Measurements from ENCODE around the gene GHR.

GHR gene

DNA sequence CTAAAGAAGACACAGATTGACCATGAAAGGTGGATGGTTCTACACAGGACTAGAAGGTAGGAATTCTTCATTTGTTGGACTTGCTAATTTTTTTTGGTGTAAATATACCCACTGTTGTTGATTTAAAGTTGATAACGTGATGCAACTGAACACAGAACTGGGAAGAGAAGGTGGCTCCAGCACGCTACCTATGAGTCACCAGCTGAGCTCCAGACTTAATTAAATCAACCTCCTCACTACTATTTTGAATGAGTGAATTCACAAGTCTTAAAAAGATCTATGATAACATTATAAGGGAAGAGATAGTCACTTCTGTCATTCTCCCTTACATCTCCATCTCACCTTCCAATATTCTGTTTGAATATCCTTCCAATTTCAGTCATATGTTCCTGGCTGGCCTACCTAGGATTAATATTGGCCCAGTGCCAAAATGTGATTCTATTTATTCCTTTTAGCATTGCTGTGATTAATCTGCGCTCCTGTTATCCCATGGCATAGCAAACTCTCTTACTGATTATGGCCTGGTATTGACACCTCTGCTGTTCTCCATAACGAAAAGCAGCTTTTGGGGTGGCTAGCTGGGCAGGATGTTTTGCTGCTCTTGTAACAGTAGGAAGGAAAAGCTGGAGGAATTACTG, 197.5 kb downstream of the GHR start:
- Mint-ChIP-seq H3K27me3 (peaks cover 10% of the 10 kb centered on the region), H3K27ac (no peak overlapping the region), H3K36me3 (no peaks in the 10 kb centered on the region), H3K4me3 (no peak overlapping the region), H3K4me1 (no peaks in the 10 kb centered on the region), H3K9me3 (no peaks in the 10 kb centered on the region)

DNA sequence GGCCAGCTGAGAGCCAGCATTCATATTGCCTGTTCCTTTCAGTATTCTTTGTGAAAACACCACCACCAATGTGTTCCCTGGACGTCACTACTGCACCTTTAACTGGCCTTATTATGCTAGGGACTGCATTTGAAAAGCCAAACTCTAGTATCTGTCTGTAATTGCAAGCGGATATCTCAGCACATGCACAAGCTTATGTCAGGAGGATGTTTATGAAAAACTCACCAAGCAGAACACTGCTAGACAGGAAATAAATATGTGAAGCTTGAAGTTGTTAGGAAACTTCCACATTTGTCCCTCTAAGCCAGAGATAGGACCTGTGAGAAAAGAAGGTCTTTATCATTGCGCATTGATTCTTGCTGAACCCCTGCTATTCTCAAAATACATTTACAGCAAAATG, 198.0 kb downstream of the GHR start:
- no peaks in the 10 kb centered on the region for H3K4me1 Mint-ChIP-seq
- H3K27me3 Mint-ChIP-seq: peaks cover 6% of the 10 kb centered on the region
- H3K36me3 Mint-ChIP-seq: no peaks in the 10 kb centered on the region
- no peaks in the 10 kb centered on the region for H3K9me3 Mint-ChIP-seq
- H3K27ac Mint-ChIP-seq: no peak overlapping the region
- no peak overlapping the region for H3K4me3 Mint-ChIP-seq

- Mint-ChIP-seq H3K27ac (no peak overlapping the region), H3K27me3 (peaks cover 3% of the 10 kb centered on the region), H3K9me3 (no peaks in the 10 kb centered on the region), H3K4me1 (no peaks in the 10 kb centered on the region), H3K4me3 (no peak overlapping the region), H3K36me3 (no peaks in the 10 kb centered on the region)
Observed at GRCh38 chr5:42621662-42622061, 198.4 kb downstream of the GHR start.

GRCh38 chr5:42624912-42625311, 201.7 kb downstream of the GHR start:
- Mint-ChIP-seq H3K4me1 (no peaks in the 10 kb centered on the region), H3K27ac (no peak overlapping the region), H3K27me3 (peaks cover 2% of the 10 kb centered on the region), H3K36me3 (no peaks in the 10 kb centered on the region), H3K4me3 (no peak overlapping the region), H3K9me3 (no peaks in the 10 kb centered on the region)

DNA sequence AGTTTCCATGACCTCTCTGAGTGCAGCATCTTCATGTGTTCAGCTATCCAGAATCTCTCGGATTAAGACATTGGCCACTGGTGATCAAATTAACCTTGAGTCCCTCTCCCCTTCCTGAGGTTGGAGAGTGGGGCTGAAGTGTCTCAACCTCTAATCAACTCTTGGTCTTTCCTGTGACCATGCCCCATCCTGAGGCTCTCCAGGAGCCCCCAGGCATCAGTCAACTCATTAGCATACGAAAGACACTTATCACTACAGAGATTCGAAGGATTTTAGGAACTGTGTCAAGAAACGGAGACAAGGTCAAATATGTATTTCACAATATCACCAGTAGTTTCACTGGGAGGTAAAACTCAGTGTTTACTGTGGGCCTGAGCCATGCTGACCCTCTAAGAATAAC, 203.2 kb downstream of the GHR start:
- Mint-ChIP-seq H3K27me3 (peaks cover 3% of the 10 kb centered on the region), H3K27ac (no peak overlapping the region), H3K4me3 (no peak overlapping the region), H3K4me1 (no peaks in the 10 kb centered on the region), H3K9me3 (no peaks in the 10 kb centered on the region), H3K36me3 (no peaks in the 10 kb centered on the region)

DNA sequence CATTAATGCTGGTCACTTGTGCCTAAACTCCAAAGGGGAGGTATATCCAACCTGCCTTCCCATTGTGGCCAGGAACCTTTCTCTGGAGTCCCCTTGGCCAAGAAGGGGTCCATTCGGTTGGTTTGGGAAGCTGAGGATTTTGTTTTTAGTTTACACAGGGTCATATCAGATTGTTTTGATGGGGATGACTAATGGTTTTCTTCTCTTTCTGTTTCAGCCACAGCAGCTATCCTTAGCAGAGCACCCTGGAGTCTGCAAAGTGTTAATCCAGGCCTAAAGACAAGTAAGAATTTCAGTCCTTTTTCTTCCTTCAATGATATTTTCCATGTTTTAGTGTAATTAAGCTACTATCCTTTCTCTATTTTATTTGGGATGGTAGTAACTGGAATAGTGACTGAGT, 205.6 kb downstream of the GHR start:
- H3K27me3 Mint-ChIP-seq: peaks cover 3% of the 10 kb centered on the region
- no peak overlapping the region for H3K27ac Mint-ChIP-seq
- H3K4me3 Mint-ChIP-seq: no peak overlapping the region
- no peaks in the 10 kb centered on the region for H3K9me3 Mint-ChIP-seq
- no peaks in the 10 kb centered on the region for H3K36me3 Mint-ChIP-seq
- no peaks in the 10 kb centered on the region for H3K4me1 Mint-ChIP-seq

DNA sequence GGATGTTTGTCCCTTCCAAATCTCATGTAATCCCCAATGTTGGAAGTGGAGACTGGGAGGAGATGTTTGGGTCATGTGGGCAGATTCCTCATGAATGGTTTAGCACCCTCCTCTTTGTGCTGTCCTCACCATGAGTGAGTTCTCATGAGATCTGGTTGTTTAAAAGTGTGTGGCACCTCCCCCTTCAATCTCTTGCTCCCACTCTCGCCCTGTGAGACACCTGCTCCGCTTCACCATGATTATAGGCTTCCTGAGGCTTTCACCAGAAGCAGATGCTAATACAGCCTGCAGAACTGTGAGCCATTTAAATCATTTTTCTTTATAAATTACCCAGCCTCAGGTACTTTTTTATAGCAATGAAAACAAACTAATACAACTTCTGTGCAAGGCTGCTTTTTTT, 206.0 kb downstream of the GHR start:
- Mint-ChIP-seq H3K4me1 (no peaks in the 10 kb centered on the region), H3K4me3 (no peak overlapping the region), H3K27ac (no peak overlapping the region), H3K27me3 (peaks cover 3% of the 10 kb centered on the region), H3K36me3 (no peaks in the 10 kb centered on the region), H3K9me3 (no peaks in the 10 kb centered on the region)

DNA sequence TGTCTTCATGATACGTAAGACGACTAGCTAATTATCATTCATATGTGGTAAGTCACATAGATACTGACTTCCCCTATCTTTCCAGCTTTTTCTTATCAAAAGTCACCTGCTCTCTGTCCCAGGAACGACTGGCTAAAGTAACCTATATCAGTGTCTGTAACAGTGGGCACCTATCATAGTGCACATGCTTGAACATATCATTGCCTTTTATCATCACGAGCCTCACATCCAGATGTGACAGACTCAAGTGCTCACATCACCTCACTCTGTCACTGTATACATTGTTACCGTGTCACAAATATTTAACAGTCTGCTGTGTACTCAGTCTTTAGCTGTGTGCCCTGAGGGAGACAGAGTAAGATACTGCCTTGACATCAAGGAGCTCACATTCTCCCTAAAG, 208.0 kb downstream of the GHR start:
- H3K4me3 Mint-ChIP-seq: no peak overlapping the region
- no peaks in the 10 kb centered on the region for H3K4me1 Mint-ChIP-seq

GRCh38 chr5:42632354-42632900, 209.2 kb downstream of the GHR start:
- H3K4me1 Mint-ChIP-seq: no peaks in the 10 kb centered on the region
- H3K9me3 Mint-ChIP-seq: no peaks in the 10 kb centered on the region
- no peak overlapping the region for H3K27ac Mint-ChIP-seq
- H3K27me3 Mint-ChIP-seq: peaks cover 1% of the 10 kb centered on the region
- no peak overlapping the region for H3K4me3 Mint-ChIP-seq
- H3K36me3 Mint-ChIP-seq: no peaks in the 10 kb centered on the region

More for the DNA sequence above, 208.0 kb downstream of the GHR start:
- no peaks in the 10 kb centered on the region for H3K36me3 Mint-ChIP-seq
- peaks cover 1% of the 10 kb centered on the region for H3K27me3 Mint-ChIP-seq
- no peaks in the 10 kb centered on the region for H3K9me3 Mint-ChIP-seq
- no peak overlapping the region for H3K27ac Mint-ChIP-seq

- Mint-ChIP-seq H3K4me3 (no peak overlapping the region), H3K36me3 (no peaks in the 10 kb centered on the region), H3K9me3 (no peaks in the 10 kb centered on the region), H3K27ac (no peak overlapping the region), H3K27me3 (peaks cover 1% of the 10 kb centered on the region), H3K4me1 (no peaks in the 10 kb centered on the region)
Observed at GRCh38 chr5:42634575-42634974, 211.3 kb downstream of the GHR start.

DNA sequence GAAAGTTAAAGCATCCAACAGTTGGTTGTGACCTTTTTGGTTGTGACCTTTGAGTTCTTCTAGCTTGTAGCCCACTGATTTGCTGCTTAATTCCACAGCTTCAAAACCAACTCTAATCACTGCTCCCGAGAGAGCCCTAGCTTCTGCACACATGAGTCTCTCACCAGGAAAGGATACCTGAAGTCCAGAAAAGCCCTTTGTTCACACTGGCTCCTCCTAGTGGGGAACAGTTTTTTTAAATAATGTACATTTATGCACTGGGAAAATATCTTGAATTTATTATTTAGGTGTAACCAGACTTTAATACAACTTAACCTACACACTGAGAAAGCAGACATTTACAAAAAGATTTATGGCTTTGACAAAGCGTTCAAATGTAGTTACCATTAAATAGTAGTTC, 213.2 kb downstream of the GHR start:
- H3K4me3 Mint-ChIP-seq: no peak overlapping the region
- H3K9me3 Mint-ChIP-seq: no peaks in the 10 kb centered on the region
- peaks cover 4% of the 10 kb centered on the region for H3K27me3 Mint-ChIP-seq
- no peak overlapping the region for H3K27ac Mint-ChIP-seq
- no peaks in the 10 kb centered on the region for H3K4me1 Mint-ChIP-seq
- H3K36me3 Mint-ChIP-seq: no peaks in the 10 kb centered on the region

DNA sequence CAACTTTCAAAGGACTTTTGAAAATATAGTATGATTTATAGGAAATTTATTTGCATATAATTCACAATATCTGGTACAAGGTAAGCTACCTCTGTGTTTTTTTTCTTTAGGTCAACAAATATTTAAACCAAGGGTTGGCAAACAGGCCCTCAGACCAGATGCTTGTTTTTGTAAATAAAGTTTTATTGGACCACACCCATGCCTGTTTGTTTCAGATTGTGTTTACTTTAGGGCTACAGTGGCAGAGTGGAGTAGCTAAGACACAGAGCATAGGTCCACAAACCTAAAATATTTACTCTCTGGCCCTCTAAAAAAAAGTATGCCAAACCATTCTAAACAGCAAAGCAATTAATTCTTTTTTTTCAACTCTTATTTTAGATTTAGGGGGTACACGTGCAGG, 213.7 kb downstream of the GHR start:
- Mint-ChIP-seq H3K27me3 (peaks cover 7% of the 10 kb centered on the region), H3K27ac (no peak overlapping the region), H3K4me3 (no peak overlapping the region), H3K36me3 (no peaks in the 10 kb centered on the region), H3K4me1 (no peaks in the 10 kb centered on the region), H3K9me3 (no peaks in the 10 kb centered on the region)

GRCh38 chr5:42638972-42639371, 215.7 kb downstream of the GHR start:
- H3K9me3 Mint-ChIP-seq: no peaks in the 10 kb centered on the region
- H3K36me3 Mint-ChIP-seq: no peaks in the 10 kb centered on the region
- H3K27me3 Mint-ChIP-seq: peaks cover 8% of the 10 kb centered on the region
- H3K27ac Mint-ChIP-seq: no peak overlapping the region
- no peak overlapping the region for H3K4me3 Mint-ChIP-seq
- no peaks in the 10 kb centered on the region for H3K4me1 Mint-ChIP-seq

DNA sequence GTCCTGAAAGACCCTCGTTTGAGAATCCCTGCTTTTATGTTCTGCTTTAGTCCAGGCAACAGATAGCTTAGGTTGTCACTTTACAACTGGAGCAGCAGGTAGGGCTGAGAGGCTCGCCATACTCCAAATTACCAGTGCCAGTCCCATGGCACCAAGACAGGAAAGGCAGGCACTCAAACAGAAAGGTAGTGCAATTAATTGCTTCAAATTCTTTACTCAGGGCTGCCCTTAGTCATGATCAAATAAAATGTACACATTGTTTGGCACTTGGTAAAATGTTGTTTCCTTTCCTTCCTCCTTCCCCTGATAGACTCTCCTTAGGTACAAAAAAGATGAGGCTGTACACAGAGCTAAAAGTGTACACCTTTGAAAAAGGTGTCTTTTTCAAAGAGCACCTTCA, 217.6 kb downstream of the GHR start:
- Mint-ChIP-seq H3K4me3 (no peak overlapping the region), H3K9me3 (no peaks in the 10 kb centered on the region), H3K27ac (no peak overlapping the region), H3K27me3 (peaks cover 10% of the 10 kb centered on the region), H3K4me1 (no peaks in the 10 kb centered on the region), H3K36me3 (no peaks in the 10 kb centered on the region)

- Mint-ChIP-seq H3K4me1 (no peaks in the 10 kb centered on the region), H3K27ac (no peak overlapping the region), H3K36me3 (no peaks in the 10 kb centered on the region), H3K9me3 (no peaks in the 10 kb centered on the region), H3K4me3 (no peak overlapping the region), H3K27me3 (peaks cover 10% of the 10 kb centered on the region)
Observed at GRCh38 chr5:42641336-42642005, 218.2 kb downstream of the GHR start.

DNA sequence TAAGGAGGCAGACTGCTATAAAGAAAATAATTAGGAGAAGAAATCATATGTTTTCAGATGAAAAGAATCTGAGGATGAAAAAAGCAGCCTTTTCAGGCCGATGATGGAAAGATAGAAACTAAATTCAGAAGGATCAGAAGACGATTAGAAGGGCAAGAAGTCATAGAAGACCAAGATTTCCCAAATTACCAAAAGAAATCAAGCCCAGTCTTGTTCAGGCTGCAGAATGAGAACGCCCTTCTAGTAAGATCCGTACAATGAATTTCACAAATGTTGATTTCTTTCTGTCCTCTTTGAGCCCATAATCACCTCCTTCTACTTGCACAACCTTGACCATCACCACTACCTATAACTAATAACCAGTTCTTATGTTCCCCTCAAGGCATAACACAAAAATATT, 218.8 kb downstream of the GHR start:
- Mint-ChIP-seq H3K27me3 (peaks cover 10% of the 10 kb centered on the region), H3K27ac (no peak overlapping the region)

More for the DNA sequence above, 218.8 kb downstream of the GHR start:
- Mint-ChIP-seq H3K4me1 (no peaks in the 10 kb centered on the region), H3K9me3 (no peaks in the 10 kb centered on the region), H3K36me3 (no peaks in the 10 kb centered on the region), H3K4me3 (no peak overlapping the region)
